Heart left ventricle (tissue), 13 donors: Measurements from ENCODE around the gene COX18.

Source experiments
- CTCF ChIP-seq, 12 donors: fragments of 200-600 bp; sonication (generic) in 4 of 12; IDR thresholded peaks; one replicate each; pipeline versions ENCODE4 v1.5.0 to v1.8.0; 2018 to 2022; ENCODE audit warnings: antibody characterized with exemption in 12 of 12, mild to moderate bottlenecking in 5 of 12
- POLR2A ChIP-seq, 2 donors: fragments of 450-650 bp; IDR thresholded peaks; one replicate each; pipeline ENCODE4 v1.6.1; 2017; ENCODE audit warnings: antibody characterized with exemption in 2 of 2, mild to moderate bottlenecking in 2 of 2, moderate library complexity in 2 of 2
- donor health status: ischemic (EF 13 %, LVEDD 7.1; RV severe dilation, severe dysfunction).
- donor health status: DM: no; HTN: yes; CAD: no.
- donor health status: DM: no; HTN: no; CAD: no.
- donor health status: ischemic (EF 25% LVEDD 6.9; RV normal size, moderate dysfunction).
- donor health status: ischemic (EF 25% LVEDD 5.7; RV mildly dilated, moderate dysfunction).
- donor health status: ischemic (EF 35%, LVEDD 5.7; RV mildly dilated, moderate dysfunction).
- donor health status: nonischemic (EF 11% LVEDD 7.7; RV severe dilation, severe dysfunction).
- donor health status: DM: yes; HTN: yes; CAD: no.
- donor health status: PGD.
- donor health status: ischemic (EF 29% LVEDD 5.4; RV normal size, mild dysfunction).
- donor health status: nonischemic (EF 23%, LVEDD 6.1; RV moderate dilation, normal function).

- no peak for TF ChIP-seq CTCF (IDR thresholded peaks at IDR 0.05)
- no peak for TF ChIP-seq POLR2A (IDR thresholded peaks at IDR 0.05)
These were observed 34.6 kb downstream of the COX18 start for GRCh38 chr4:73034896-73035295.
